Nephron progenitor cell (in vitro differentiated cells): ENCODE data around the gene CDH20.

Experiments used
- DNase-seq: peaks from one replicate; pipeline ENCODE4 v3.0.0; 2021
- H3K27ac Mint-ChIP-seq: 2 replicates; pipeline ENCODE4 v1.8.0; 2021; ENCODE audit warnings: mild to moderate bottlenecking, moderate library complexity, mixed read lengths
- H3K27me3 Mint-ChIP-seq: 2 replicates; pipeline ENCODE4 v1.8.0; 2021; ENCODE audit warnings: mild to moderate bottlenecking, low read depth, mixed read lengths; ENCODE audit not compliant: poor library complexity
- H3K36me3 Mint-ChIP-seq: 2 replicates; pipeline ENCODE4 v1.8.0; 2021; ENCODE audit warnings: low read depth, mixed read lengths
- H3K4me1 Mint-ChIP-seq: 2 replicates; pipeline ENCODE4 v1.8.0; 2021; ENCODE audit warnings: mixed read lengths
- H3K4me3 Mint-ChIP-seq: 2 replicates; pipeline ENCODE4 v1.8.0; 2021; ENCODE audit warnings: mild to moderate bottlenecking, moderate library complexity, mixed read lengths
- H3K9me3 Mint-ChIP-seq: 2 replicates; pipeline ENCODE4 v1.8.0; 2021; ENCODE audit warnings: mild to moderate bottlenecking, moderate library complexity, mixed read lengths
- TF ChIP-seq, protein P1 (sequence below): fragments of 200-600 bp; sonication (generic); IDR thresholded peaks from 2 replicates; pipeline ENCODE4 v1.5.0; 2021; ENCODE audit warnings: antibody characterized with exemption

Gene CDH20

GRCh38 chr18:61587865-61588264, 254.6 kb downstream of the CDH20 start:
- Mint-ChIP-seq H3K4me3 (no peak overlapping the region), H3K4me1 (no peaks in the 10 kb centered on the region), H3K27me3 (peaks cover 27% of the 10 kb centered on the region), H3K27ac (no peak overlapping the region), H3K36me3 (no peaks in the 10 kb centered on the region), H3K9me3 (no peaks in the 10 kb centered on the region)
- TF ChIP-seq, protein P1, sequence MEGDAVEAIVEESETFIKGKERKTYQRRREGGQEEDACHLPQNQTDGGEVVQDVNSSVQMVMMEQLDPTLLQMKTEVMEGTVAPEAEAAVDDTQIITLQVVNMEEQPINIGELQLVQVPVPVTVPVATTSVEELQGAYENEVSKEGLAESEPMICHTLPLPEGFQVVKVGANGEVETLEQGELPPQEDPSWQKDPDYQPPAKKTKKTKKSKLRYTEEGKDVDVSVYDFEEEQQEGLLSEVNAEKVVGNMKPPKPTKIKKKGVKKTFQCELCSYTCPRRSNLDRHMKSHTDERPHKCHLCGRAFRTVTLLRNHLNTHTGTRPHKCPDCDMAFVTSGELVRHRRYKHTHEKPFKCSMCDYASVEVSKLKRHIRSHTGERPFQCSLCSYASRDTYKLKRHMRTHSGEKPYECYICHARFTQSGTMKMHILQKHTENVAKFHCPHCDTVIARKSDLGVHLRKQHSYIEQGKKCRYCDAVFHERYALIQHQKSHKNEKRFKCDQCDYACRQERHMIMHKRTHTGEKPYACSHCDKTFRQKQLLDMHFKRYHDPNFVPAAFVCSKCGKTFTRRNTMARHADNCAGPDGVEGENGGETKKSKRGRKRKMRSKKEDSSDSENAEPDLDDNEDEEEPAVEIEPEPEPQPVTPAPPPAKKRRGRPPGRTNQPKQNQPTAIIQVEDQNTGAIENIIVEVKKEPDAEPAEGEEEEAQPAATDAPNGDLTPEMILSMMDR, result no peak
- DNase-seq, result no peak

DNA sequence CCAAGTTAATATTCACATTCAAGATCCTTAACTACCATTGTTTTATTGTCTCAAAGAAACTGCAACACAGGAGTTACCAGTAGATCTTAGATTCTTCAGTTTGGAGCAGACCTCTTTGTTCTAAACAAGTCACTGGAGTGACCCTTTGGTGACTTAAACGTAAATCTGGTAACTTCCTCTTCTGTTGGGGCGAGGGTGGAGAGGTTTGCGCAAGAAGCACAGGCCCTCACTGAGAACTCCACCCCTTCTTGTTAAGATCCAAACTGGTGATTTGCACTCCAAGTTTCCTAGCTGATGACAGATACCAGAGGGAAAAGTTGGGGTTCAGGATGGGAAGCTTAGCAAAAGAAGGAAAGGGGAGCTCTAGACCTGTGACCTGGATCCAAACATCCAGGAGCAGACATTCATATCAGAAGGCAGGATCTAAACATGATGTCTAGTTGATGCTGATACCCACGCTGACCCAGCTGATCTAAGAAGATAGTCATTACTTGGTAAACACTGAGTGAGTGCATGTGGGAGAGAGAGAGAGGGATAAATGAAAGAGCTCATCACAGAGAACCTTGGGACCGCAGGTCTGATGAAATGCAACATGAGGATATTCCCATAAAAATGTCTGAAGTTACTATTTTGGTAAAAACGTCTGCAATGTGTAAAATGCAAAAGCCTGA, 256.0 kb downstream of the CDH20 start:
- no peaks in the 10 kb centered on the region for H3K4me1 Mint-ChIP-seq
- no peak for DNase-seq
- peaks cover 18% of the 10 kb centered on the region for H3K27me3 Mint-ChIP-seq
- H3K9me3 Mint-ChIP-seq, result no peaks in the 10 kb centered on the region
- no peak overlapping the region for H3K4me3 Mint-ChIP-seq
- no peaks in the 10 kb centered on the region for H3K36me3 Mint-ChIP-seq
- no peak overlapping the region for H3K27ac Mint-ChIP-seq
- TF ChIP-seq, protein P1, result no peak

- H3K9me3 Mint-ChIP-seq, result no peaks in the 10 kb centered on the region
Measured at GRCh38 chr18:61589724-61590065, 256.5 kb downstream of the CDH20 start.

DNA sequence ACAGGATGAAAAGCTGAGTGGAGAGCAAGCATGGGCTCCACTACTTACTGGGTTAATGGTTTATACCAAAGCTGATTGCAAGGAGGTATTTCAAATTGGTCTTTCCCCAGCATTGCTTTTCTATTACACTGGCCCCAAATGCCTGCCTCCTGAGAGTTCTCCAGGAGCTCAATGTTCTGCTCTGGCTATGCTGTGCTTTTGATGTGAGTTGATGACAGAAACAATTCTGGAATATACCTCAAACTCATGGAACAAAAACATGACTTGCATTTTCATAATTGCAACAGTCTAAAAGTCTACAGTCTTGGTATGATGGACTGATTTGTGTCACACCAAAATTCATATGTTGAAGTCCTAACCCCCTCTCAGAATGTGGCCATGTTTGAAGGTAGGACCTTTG, 258.0 kb downstream of the CDH20 start:
- Mint-ChIP-seq H3K36me3 (no peaks in the 10 kb centered on the region), H3K27ac (no peak overlapping the region), H3K9me3 (no peaks in the 10 kb centered on the region), H3K27me3 (peaks cover 8% of the 10 kb centered on the region), H3K4me3 (no peak overlapping the region), H3K4me1 (no peaks in the 10 kb centered on the region)
- TF ChIP-seq, protein P1, result no peak
- DNase-seq, result no peak

More at GRCh38 chr18:61589724-61590065, 256.5 kb downstream of the CDH20 start:
- Mint-ChIP-seq H3K4me1 (no peaks in the 10 kb centered on the region), H3K27me3 (peaks cover 15% of the 10 kb centered on the region), H3K4me3 (no peak overlapping the region), H3K36me3 (no peaks in the 10 kb centered on the region), H3K27ac (no peak overlapping the region)
- DNase-seq, result no peak
- TF ChIP-seq, protein P1, result no peak

DNA sequence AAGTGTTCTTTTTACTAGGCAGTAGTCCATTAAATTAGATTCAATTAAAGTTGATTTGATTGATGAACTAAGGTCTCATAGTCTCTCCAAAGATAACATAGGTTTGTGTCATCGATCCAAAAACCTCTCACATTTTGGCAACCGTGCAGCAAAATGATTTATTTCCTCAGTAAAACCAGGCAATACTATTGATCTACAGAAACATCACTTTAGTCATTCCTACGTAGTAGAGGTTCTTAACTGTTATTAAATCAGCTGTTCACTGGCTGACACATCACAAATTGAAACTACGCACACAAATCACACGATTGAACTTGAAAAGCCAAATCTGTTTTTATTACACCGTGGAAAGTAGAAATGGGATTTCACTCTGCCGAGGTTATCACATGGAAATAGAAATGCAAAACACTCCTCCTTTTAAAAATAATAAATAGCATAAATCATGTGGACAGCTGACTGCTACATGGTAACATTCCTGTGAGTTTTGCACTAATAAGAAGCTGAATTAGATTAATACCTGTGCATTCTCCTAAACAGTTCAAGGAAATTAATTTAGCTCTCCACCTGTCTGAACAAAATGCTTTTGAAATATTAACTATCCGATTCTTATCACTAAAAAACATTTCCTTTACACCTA, 262.5 kb downstream of the CDH20 start:
- H3K27ac Mint-ChIP-seq, result no peak overlapping the region
- no peak overlapping the region for H3K4me3 Mint-ChIP-seq
- no peaks in the 10 kb centered on the region for H3K36me3 Mint-ChIP-seq
- no peak for DNase-seq
- no peaks in the 10 kb centered on the region for H3K9me3 Mint-ChIP-seq
- no peaks in the 10 kb centered on the region for H3K4me1 Mint-ChIP-seq
- TF ChIP-seq, protein P1, result no peak
- H3K27me3 Mint-ChIP-seq, result peaks cover 20% of the 10 kb centered on the region

GRCh38 chr18:61596296-61596695, 263.1 kb downstream of the CDH20 start:
- TF ChIP-seq, protein P1, result no peak
- H3K9me3 Mint-ChIP-seq, result no peaks in the 10 kb centered on the region
- no peak for DNase-seq
- H3K4me1 Mint-ChIP-seq, result no peaks in the 10 kb centered on the region
- H3K36me3 Mint-ChIP-seq, result no peaks in the 10 kb centered on the region
- no peak overlapping the region for H3K4me3 Mint-ChIP-seq
- H3K27ac Mint-ChIP-seq, result no peak overlapping the region
- H3K27me3 Mint-ChIP-seq, result peaks cover 22% of the 10 kb centered on the region
